Liver (tissue), 9 donors: ENCODE data around the gene PKIG. TPM values are rescaled to one million over a fixed set of nuclear protein-coding genes. Genes with fewer than 3 reads are reported as not detected.

ENCODE experiments used
- DNase-seq: peaks from one replicate; pipeline ENCODE4 v3.0.0-alpha.2; 2017; ENCODE audit warnings: low spot score
- H3K27ac ChIP-seq, 2 donors: one replicate each; pipeline ENCODE4 v1.7.0; 2013; ENCODE audit warnings: inconsistent platforms in 2 of 2, low read length in 2 of 2, control low read depth in 1 of 2, low read depth in 1 of 2, mild to moderate bottlenecking in 1 of 2
- H3K27me3 ChIP-seq, 4 donors: one replicate each; pipeline versions ENCODE4 v1.6.1 to v1.7.0; 2013; ENCODE audit warnings: low read length in 3 of 4, inconsistent platforms in 1 of 4, mild to moderate bottlenecking in 1 of 4, moderate library complexity in 1 of 4; ENCODE audit not compliant: control insufficient read depth in 4 of 4, insufficient read depth in 4 of 4
- H3K36me3 ChIP-seq, 4 donors: one replicate each; pipeline versions ENCODE4 v1.6.1 to v1.7.0; 2013; ENCODE audit warnings: low read length in 3 of 4, mild to moderate bottlenecking in 3 of 4, low read depth in 1 of 4, moderate library complexity in 1 of 4; ENCODE audit not compliant: control insufficient read depth in 4 of 4, insufficient read depth in 3 of 4
- H3K4me1 ChIP-seq, 4 donors: one replicate each; pipeline versions ENCODE4 v1.6.1 to v1.7.0; 2013; ENCODE audit warnings: low read length in 3 of 4, mild to moderate bottlenecking in 3 of 4, moderate library complexity in 1 of 4; ENCODE audit not compliant: control insufficient read depth in 4 of 4, insufficient read depth in 4 of 4
- H3K4me3 ChIP-seq, 3 donors: one replicate each; pipeline versions ENCODE4 v1.6.1 to v1.7.0; 2013; ENCODE audit warnings: low read length in 3 of 3, control low read depth in 1 of 3, low read depth in 1 of 3, mild to moderate bottlenecking in 1 of 3
- H3K9ac ChIP-seq, 2 donors: one replicate each; pipeline ENCODE4 v1.7.0; 2013; ENCODE audit warnings: low read length in 2 of 2, mild to moderate bottlenecking in 2 of 2, moderate library complexity in 2 of 2, control low read depth in 1 of 2, low read depth in 1 of 2
- H3K9me3 ChIP-seq, 4 donors: one replicate each; pipeline versions ENCODE4 v1.6.1 to v1.7.0; 2013; ENCODE audit warnings: low read length in 3 of 4; ENCODE audit not compliant: control insufficient read depth in 4 of 4
- EGR1 ChIP-seq, 2 donors: IDR thresholded peaks; 2 replicates each; pipeline ENCODE4 v1.6.1; 2016 to 2018; ENCODE audit warnings: antibody characterized with exemption in 2 of 2, low read depth in 2 of 2
- FOXA1 ChIP-seq: IDR thresholded peaks from 2 replicates; pipeline ENCODE4 v1.6.1; 2016; ENCODE audit warnings: antibody characterized with exemption
- FOXA2 ChIP-seq: IDR thresholded peaks from 2 replicates; pipeline ENCODE4 v1.6.1; 2016; ENCODE audit warnings: antibody characterized with exemption
- GABPA ChIP-seq, 2 donors: IDR thresholded peaks in 1 of 2; conservative IDR thresholded peaks in 1 of 2; 2 replicates each; pipeline ENCODE4 v1.6.1; 2016; ENCODE audit warnings: antibody characterized with exemption in 2 of 2, mild to moderate bottlenecking in 1 of 2, moderate library complexity in 1 of 2
- HNF4A ChIP-seq, 2 donors: conservative IDR thresholded peaks; 2 replicates each; pipeline ENCODE4 v1.6.1; 2016; ENCODE audit warnings: antibody characterized with exemption in 2 of 2, mild to moderate bottlenecking in 2 of 2
- JUND ChIP-seq, 2 donors: IDR thresholded peaks; 2 replicates each; pipeline ENCODE4 v1.6.1; 2016; ENCODE audit warnings: antibody characterized with exemption in 2 of 2
- SP1 ChIP-seq: IDR thresholded peaks from 2 replicates; pipeline ENCODE4 v1.6.1; 2018; ENCODE audit warnings: antibody characterized with exemption, mild to moderate bottlenecking
- YY1 ChIP-seq: IDR thresholded peaks from 2 replicates; pipeline ENCODE4 v1.6.1; 2016; ENCODE audit warnings: antibody characterized with exemption, mild to moderate bottlenecking
- WGBS: extraction: QIAGEN DNeasy Blood & Tissue Kit; methylation state at CpG from one replicate; pipeline ENCODE4 v1.1.7; 2013; 5-methylcytosine and 5-hydroxymethylcytosine counted together
- polyA plus RNA-seq, 2 donors: library from polyadenylated mRNA; stranded (reverse) in 1 of 2; unstranded in 1 of 2; fragments of 200-250 nt in 1 of 2; fragments of >200 nt in 1 of 2; fragmentation: Nextera tagmentation in 1 of 2; extraction: Ambion mirVana in 1 of 2; gene quantifications; one replicate each; pipeline versions ENCODE4 v1.2.1 to v1.2.3, GENCODE V29; 2013 to 2015
- total RNA-seq, 2 donors: library from RNA; depleted of rRNA; stranded (reverse); fragments of >200 nt; gene quantifications; one replicate each; pipeline ENCODE4 v1.2.3, GENCODE V29; 2014
- TF ChIP-seq, protein P1 (sequence below): IDR thresholded peaks from 2 replicates; pipeline ENCODE4 v1.6.1; 2016; ENCODE audit warnings: antibody characterized with exemption
- TF ChIP-seq, protein P2 (sequence below): fragments of 150-350 bp; IDR thresholded peaks from 2 replicates; pipeline ENCODE4 v1.5.1; 2017; ENCODE audit warnings: improper control_type of control experiment, low read depth, low read length; ENCODE audit not compliant: missing input control
- TF ChIP-seq, protein P3 (sequence below): IDR thresholded peaks from 2 replicates; pipeline ENCODE4 v1.6.1; 2016; ENCODE audit warnings: antibody characterized with exemption, mild to moderate bottlenecking
- TF ChIP-seq, protein P4 (sequence below): IDR thresholded peaks from 2 replicates; pipeline ENCODE4 v1.6.1; 2016; ENCODE audit warnings: antibody characterized with exemption
- TF ChIP-seq, protein P5 (sequence below): IDR thresholded peaks from 2 replicates; pipeline ENCODE4 v1.6.1; 2016; ENCODE audit warnings: antibody characterized with exemption
- donor health status: healthy.
- donor health status: healthy.
- donor health status: healthy.
- donor health status: healthy.
- donor health status: healthy.

The PKIG gene
- total and polyA plus RNA-seq, 4 donors = 10.6 to 24.3 (median 23.4) TPM

DNA sequence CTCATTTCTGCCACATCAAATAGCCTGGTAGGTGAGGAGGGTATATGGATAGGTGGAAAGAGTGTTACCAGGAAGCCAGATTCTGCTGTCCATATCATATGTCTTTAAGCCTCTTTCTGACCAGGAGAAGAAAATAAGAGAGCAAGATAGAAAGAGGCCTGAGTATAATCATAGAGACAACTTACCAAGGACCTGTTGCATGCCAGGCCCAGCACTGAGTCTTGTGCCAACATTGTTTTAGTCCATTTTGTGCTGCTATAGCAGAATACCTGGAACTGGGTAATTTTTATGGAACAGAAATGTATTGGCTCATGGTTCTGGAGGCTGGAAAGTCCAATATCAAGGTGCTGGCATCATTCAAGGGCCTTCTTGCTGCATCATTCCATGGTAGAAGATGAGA, 76.4 kb downstream of the PKIG start:
- Histone ChIP-seq H3K27me3 (no peaks in the 10 kb centered on the region), H3K9ac (no peak overlapping the region), H3K4me3 (no peak overlapping the region), H3K36me3 (no peaks in the 10 kb centered on the region), H3K27ac (no peak overlapping the region), H3K4me1 (no peaks in the 10 kb centered on the region), H3K9me3 (no peaks in the 10 kb centered on the region)
- no peak for DNase-seq
- no peak for TF ChIP-seq EGR1 (IDR thresholded peaks at IDR 0.05; ENCODE audit: low read depth in 2 of 2)

DNA sequence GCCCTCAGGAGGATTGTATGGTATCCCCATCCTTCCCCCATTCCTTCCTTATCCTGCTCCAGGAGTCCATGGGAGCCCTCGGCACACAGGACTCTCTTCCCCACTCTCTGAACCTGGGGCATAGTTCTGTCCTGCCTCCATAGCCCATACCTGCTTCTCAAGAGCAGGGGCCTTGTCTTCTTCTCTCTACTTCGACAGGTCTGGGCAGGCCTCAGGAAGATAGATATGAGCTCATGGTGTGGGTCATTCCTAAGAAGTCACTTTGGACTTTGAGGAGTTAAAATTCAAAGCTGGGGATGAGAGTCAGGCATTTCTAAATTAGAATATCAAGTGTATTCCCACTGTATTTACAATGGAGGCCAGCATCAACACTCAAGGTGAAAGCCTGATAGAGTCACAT, 77.6 kb downstream of the PKIG start:
- Histone ChIP-seq H3K9me3 (no peaks in the 10 kb centered on the region), H3K4me3 (no peak overlapping the region), H3K27ac (no peak overlapping the region), H3K36me3 (no peaks in the 10 kb centered on the region), H3K27me3 (no peaks in the 10 kb centered on the region), H3K4me1 (no peaks in the 10 kb centered on the region), H3K9ac (no peak overlapping the region)
- TF ChIP-seq FOXA1 (no peak), GABPA (IDR thresholded peaks at IDR 0.05 in 1 of 2, conservative IDR thresholded peaks at IDR 0.05 in 1 of 2) (no peak)
- TF ChIP-seq, protein P1, sequence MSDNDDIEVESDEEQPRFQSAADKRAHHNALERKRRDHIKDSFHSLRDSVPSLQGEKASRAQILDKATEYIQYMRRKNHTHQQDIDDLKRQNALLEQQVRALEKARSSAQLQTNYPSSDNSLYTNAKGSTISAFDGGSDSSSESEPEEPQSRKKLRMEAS = no peak
- TF ChIP-seq, protein P2, sequence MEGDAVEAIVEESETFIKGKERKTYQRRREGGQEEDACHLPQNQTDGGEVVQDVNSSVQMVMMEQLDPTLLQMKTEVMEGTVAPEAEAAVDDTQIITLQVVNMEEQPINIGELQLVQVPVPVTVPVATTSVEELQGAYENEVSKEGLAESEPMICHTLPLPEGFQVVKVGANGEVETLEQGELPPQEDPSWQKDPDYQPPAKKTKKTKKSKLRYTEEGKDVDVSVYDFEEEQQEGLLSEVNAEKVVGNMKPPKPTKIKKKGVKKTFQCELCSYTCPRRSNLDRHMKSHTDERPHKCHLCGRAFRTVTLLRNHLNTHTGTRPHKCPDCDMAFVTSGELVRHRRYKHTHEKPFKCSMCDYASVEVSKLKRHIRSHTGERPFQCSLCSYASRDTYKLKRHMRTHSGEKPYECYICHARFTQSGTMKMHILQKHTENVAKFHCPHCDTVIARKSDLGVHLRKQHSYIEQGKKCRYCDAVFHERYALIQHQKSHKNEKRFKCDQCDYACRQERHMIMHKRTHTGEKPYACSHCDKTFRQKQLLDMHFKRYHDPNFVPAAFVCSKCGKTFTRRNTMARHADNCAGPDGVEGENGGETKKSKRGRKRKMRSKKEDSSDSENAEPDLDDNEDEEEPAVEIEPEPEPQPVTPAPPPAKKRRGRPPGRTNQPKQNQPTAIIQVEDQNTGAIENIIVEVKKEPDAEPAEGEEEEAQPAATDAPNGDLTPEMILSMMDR = no peak
- TF ChIP-seq, protein P3, sequence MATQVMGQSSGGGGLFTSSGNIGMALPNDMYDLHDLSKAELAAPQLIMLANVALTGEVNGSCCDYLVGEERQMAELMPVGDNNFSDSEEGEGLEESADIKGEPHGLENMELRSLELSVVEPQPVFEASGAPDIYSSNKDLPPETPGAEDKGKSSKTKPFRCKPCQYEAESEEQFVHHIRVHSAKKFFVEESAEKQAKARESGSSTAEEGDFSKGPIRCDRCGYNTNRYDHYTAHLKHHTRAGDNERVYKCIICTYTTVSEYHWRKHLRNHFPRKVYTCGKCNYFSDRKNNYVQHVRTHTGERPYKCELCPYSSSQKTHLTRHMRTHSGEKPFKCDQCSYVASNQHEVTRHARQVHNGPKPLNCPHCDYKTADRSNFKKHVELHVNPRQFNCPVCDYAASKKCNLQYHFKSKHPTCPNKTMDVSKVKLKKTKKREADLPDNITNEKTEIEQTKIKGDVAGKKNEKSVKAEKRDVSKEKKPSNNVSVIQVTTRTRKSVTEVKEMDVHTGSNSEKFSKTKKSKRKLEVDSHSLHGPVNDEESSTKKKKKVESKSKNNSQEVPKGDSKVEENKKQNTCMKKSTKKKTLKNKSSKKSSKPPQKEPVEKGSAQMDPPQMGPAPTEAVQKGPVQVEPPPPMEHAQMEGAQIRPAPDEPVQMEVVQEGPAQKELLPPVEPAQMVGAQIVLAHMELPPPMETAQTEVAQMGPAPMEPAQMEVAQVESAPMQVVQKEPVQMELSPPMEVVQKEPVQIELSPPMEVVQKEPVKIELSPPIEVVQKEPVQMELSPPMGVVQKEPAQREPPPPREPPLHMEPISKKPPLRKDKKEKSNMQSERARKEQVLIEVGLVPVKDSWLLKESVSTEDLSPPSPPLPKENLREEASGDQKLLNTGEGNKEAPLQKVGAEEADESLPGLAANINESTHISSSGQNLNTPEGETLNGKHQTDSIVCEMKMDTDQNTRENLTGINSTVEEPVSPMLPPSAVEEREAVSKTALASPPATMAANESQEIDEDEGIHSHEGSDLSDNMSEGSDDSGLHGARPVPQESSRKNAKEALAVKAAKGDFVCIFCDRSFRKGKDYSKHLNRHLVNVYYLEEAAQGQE = no peak
- WGBS = 89% methylated on average over 2 of the region's 2 CpGs
- DNase-seq = no peak

DNA sequence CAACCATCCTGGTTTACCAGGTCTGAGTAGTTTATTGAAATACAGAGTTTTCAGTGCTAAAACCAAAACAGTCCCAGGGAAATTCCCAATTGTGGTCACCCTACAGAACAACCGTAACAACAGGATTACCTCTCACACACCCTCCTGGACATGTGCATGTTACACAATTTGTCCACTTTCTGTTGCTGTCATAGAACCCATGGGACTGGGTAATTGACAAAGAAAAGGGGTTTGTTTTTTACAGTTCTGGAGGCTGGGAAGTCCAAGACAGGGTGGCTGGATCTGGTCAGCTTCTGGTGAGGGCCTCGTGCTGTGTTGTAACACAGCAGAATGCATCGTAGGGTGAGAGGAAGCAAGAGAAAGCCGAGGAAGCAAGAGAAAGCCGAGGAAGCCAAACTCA, 78.2 kb downstream of the PKIG start:
- Histone ChIP-seq H3K9ac (no peak overlapping the region), H3K9me3 (no peaks in the 10 kb centered on the region), H3K4me3 (no peak overlapping the region), H3K27ac (no peak overlapping the region), H3K4me1 (no peaks in the 10 kb centered on the region), H3K27me3 (no peaks in the 10 kb centered on the region), H3K36me3 (no peaks in the 10 kb centered on the region)
- 88% methylated on average over 5 of the region's 5 CpGs for WGBS
- TF ChIP-seq, protein P3 = no peak
- TF ChIP-seq, protein P4, sequence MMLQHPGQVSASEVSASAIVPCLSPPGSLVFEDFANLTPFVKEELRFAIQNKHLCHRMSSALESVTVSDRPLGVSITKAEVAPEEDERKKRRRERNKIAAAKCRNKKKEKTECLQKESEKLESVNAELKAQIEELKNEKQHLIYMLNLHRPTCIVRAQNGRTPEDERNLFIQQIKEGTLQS = no peak
- TF ChIP-seq, protein P5, sequence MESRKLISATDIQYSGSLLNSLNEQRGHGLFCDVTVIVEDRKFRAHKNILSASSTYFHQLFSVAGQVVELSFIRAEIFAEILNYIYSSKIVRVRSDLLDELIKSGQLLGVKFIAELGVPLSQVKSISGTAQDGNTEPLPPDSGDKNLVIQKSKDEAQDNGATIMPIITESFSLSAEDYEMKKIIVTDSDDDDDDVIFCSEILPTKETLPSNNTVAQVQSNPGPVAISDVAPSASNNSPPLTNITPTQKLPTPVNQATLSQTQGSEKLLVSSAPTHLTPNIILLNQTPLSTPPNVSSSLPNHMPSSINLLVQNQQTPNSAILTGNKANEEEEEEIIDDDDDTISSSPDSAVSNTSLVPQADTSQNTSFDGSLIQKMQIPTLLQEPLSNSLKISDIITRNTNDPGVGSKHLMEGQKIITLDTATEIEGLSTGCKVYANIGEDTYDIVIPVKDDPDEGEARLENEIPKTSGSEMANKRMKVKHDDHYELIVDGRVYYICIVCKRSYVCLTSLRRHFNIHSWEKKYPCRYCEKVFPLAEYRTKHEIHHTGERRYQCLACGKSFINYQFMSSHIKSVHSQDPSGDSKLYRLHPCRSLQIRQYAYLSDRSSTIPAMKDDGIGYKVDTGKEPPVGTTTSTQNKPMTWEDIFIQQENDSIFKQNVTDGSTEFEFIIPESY = no peak
- TF ChIP-seq HNF4A (conservative IDR thresholded peaks at IDR 0.05) (no peak), SP1 (no peak), YY1 (no peak), FOXA2 (no peak), JUND (IDR thresholded peaks at IDR 0.05) (no peak), FOXA1 (no peak)
- TF ChIP-seq, protein P2 = no peak
- DNase-seq = no peak
